ENCODE measurements around the gene ZNF22.

Gene ZNF22

DNA sequence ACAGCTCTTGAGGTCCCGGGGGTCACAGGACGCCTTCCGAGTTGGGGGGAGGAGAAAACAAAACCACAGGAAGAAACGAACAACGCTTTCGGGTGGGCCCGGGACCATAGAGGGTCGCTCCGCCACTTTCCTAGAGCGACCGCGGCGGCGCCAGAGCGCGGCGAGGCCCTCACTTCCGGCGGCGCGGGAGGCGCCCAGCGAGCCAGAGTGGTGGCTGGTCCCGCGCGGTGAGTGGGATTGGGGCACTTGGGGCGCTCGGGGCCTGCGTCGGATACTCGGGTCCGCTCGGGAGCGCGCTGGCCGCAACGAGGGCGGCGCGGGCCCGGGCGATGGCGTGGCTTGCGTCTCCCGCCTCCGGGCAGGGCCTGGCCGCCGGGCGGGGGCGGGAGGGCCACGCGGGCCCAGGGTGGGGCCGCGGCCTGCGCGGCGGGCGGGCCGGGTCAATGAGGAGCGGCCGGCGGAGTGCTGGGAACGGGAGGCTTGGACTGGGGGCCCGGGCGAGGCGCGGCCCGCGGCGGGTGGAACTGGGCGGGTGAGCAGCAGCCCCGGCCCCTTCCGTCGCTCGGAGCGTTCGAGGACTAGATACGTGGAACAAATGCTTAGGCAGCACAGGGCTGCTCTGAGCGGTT lies at the start of gene ZNF22:
ZNF22 (plus strand) TSS at position 172 of the 629 bp plus-strand sequence. CDS start 2,446 bp downstream, outside the sequence.
- H3K4me3 ChIP-seq: peak within 1 kb of the TSS; percentile 41 to 69 (median 54)
- peak within 1 kb of the TSS; percentile 82 to 97 (median 92) for H3K27ac ChIP-seq

DNA sequence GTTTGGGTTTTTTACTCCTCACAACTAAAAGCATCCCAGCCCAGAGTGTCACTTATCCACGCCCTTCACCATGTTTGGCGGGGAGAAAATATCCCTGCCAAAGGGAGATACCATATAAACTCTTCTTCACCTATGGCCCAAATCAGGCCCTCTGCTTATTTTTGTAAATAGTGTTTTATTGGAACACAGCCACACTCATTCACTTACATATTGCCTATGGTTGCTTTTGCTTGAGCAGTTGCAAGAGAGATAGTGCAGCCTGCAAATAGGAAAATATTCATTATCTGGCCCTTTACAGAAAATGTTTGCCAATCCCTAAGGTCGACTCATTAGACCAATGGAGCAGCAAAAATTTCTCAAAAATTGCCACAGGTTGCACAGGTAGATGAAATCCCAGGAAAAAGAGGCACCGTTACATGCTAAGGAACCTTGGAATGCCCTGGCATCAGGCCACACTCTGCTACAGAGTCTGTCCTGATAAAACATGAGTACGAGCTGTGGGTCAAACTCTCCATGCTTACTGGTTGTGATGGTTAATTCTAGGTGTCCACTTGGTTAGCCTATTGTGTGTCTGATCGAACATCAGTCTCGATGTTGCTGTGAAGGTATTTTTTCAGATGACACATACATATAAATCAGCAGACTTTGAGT lies 49.0 kb upstream of the ZNF22 start:
- no peak overlapping the region for H3K4me3 ChIP-seq
- H3K27ac ChIP-seq: no peak overlapping the region

DNA sequence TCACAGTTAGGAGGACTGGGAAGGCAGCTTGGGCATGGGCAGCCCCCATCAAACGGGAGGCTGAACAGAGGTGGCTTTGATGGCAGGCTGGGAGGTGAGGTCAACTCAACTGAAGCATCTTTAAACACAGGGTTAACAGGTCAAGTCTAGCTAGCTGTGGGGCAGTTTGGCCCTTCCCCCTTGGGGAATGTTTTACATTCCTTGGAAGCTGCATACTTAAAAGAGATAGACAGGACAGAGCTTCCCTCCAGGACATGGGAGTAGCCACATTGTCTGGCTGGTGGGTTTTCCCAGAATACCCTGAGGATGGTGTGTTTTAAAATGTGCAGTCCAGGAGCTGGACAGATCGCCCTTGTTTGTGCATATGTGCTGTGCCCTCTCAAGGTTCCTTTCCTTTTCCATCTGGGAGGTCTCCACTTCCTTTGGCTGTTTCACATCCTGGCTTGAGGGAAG lies 47.9 kb upstream of the ZNF22 start:
- H3K27ac ChIP-seq: no peak overlapping the region

DNA sequence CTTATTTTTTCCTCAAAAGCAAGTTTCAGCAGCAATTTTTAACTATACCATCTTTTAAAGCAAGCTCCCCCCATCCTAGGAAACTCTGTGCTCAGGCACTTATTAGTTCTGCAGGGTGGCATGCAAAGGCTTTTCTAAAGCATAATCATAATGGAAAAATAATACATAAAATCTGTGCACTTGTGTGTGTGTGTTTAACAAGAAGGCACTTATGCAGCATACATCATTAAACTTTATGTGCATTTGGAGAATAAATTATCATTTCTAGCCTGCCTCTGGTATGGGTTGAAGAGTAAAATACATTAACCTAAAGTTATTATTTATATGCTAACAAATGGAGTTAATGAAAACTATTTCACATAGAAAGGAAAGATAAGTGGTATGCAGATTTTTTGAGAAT lies 46.7 kb upstream of the ZNF22 start:
- Histone ChIP-seq H3K4me3 (no peak overlapping the region), H3K27ac (no peak overlapping the region)

More for the DNA sequence above, 47.9 kb upstream of the ZNF22 start:
- H3K4me3 ChIP-seq: no peak overlapping the region

DNA sequence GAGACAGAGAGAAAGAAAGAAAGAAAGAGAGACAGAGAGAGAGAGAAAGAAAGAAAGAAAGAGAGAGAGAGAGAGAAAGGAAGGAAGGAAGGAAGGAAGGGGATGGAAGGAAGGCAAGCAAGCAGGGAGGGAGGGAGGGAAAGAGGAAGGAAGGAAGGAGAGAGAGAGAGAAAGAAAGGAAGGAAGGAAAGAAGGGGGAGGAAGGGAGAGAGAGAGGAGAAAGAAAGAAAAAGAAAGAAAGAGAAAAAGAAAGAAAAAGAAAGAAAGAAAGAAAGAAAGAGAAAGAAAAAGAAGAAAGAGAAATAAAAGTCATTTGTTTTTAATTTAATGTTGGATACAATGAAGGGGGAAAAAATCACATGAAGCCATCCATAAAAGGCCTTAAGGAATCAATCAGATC lies 45.8 kb upstream of the ZNF22 start:
- H3K4me3 ChIP-seq: no peak overlapping the region
- no peak overlapping the region for H3K27ac ChIP-seq

DNA sequence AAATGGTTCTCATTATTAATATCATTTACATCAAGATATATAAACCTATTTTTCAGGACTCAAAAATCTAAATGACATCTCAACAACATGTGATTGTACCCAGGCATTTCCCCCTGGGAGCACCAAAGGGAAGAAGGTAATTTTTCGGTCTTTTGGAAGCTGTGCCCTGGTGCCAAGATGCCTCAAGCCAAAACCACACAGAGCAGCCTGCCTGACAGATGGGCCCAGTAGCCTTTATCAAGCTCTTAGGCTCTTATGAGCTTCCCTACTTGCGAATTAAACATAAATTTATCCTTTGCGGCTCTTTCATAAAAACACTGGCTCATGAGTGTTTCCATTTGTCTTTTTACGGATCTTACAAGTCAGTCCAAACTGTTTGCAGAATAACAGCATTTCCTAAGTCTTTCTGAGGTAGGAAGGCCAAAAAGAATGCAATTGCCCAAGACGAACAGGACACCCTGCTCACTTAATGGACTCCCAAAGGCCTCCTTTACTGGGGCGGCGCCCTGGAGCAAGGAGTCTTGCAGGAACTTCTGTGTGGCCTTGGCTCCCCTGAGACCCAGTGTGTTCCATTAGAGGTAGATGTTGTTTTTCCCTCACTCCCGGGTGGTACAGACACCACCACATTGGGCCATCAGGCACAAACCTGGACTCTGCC lies 45.2 kb upstream of the ZNF22 start:
- H3K27ac ChIP-seq: peak overlapping the region in 1 of 21 experiments; percentile 14

DNA sequence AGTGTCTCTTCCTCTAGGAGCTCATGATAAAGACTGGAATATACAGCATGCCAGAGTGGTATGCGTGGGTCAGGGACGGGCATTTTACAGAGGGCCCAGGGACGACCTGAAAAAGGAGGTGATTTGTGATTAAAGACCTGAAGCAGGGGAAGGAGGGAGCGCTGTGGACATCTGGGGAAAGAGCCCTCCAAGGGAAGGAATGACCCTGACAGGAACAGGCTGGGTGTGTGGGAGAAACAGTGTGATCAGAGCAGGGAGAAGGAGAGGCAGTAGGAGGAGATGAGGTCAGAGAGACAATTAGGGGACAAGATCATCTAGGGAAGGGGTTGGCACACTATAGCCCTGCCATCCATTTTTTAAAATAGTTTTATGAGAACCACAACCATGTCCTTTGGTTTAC lies 44.5 kb upstream of the ZNF22 start:
- no peak overlapping the region for H3K4me3 ChIP-seq
- peak overlapping the region in 1 of 21 experiments; percentile 14 for H3K27ac ChIP-seq

More for the DNA sequence above, 45.2 kb upstream of the ZNF22 start:
- no peak overlapping the region for H3K4me3 ChIP-seq

DNA sequence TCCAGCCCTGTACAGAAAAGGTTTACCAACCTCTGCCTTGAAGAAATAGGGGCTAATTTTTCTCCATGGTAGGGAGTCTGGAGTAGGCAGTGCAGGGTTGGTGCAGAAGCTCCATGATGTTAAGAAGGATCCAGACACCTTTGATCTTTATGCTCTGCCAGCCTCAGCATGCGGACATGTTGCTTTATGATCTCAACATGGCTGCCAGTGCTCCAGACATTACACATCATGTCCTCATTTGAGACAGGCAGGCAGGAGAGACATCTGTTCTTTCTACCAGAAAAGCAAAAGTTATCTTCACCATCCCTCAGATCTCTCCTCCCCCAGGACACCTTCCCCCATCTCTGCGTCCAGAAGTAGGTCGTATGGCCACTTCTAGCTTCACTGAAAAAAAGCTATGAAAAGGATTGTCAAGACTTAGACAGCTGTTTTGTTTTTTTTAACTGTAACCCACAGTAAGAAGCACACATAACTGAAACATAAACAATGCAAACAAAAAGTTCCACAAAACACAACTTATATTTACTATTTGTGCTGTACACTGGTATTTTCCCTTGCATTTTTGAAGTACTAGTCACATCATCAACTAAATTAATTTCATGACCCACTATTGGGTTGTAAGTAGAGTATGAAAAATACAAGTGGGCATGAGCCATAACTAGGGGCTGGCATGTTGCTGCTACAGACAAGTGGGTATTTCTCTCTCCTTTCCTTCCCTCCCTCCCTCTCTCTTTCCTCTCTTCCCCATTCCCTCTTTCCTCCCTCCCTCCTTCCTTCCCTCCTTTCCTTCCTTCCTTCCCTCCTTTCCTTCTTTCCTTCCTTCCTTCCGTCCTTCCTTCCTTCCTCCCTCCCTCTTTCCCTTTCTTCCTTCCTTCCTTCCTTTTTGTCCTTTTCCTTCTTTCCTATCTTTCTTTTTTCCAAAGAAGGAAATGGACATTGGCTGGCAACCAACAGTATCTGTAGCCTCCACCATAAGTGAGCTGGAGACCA lies 43.7 kb upstream of the ZNF22 start:
- H3K27ac ChIP-seq: peak overlapping the region in 2 of 21 experiments; percentile 18 to 94
- no peak overlapping the region for H3K4me3 ChIP-seq

DNA sequence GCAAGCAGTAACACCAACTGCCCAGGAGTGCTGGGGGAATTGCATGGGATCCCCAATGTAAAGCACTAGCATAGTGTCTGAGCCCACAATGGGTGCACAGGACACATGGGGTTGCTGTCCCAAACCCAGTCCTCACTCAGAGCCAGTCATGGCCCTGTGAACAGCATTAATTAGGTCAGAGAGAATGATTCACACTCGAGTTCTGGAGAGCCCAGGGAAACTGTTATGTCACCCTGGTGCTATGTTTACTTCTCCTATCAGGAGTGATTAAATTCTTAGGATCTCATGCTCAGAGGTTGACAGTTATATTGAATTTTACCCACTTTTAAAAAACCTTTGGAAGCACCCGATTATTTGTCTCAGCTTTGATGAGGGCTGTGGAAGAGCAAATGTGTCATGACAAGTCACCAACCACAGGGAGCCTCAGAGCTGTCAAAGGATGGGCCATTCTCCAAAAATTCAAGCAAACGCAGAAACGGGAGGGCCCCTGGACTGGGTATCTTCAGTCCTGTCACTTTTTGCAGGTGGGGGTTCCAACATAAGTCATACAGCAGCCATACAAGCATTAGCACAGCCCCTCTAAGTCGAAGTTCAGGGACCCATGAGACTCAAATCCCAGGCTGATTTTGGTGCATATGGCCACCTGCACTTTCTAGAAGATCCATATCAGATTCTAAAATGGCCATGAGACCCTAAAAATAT lies 42.4 kb upstream of the ZNF22 start:
- Histone ChIP-seq H3K27ac (peak overlapping the region in 16 of 21 experiments; percentile 73 to 95 (median 86)), H3K4me3 (peak overlapping the region; percentile 58 to 83 (median 62))

DNA sequence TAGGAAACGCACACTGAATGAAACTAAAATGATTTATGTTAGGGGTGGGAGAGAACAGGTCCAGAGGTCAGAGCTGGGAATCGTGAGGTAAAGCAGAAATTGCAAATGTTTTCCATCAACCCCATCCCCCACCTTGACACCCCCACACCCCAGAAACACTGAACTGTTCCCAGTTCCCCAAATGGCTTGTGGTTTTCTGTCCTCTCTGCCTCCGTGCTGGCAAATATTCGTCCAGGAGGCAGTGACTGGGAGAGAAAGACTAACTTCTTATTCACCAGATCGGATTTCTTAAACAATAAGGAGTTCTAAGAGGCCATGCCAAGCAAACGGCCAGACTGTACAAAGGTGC lies 41.9 kb upstream of the ZNF22 start:
- H3K27ac ChIP-seq: peak overlapping the region in 20 of 21 experiments; percentile 46 to 95 (median 83)
- H3K4me3 ChIP-seq: peak overlapping the region; percentile 58 to 83 (median 62)

DNA sequence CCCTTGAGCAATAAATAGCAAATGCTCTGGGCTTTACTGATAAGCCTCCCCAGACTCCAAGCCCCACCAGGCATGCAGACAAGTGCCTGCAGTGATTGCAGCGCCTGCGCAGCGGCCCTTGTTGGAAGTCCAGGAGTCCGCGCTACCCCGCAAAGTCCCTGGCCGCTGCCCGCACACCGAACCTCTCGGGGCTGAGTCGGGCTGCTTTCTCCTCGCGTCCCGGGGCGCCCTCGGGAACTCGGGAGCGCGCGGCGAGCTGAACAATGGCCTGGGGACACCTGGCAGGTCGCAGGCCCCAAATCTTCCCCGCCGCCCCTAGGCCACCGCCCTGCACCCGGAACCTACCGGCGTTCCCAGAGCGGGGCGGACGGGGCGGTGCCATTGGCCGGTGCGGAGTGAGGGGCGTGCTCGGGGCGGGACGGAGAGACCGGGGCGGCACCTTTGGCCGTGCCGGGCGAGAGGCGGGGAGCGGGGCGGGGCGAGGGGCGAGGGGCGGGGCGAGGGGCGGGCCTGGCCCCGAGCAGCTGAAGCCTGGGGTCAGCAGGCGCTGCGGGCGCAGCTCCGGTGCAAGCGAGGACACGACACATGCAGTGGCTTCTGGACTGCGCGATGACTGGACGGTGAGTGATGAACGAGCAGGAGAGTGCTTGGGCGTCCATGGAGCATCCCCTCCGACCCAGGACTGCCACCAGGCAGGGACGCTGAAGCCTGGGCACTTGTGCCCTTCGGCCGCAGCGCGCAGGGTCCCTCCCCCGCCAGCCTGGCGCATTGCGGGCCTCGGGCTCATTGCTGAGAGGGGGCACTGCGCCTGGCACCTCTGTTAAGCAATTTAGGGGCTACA lies 41.3 kb upstream of the ZNF22 start, which contains the start of gene RASSF4:
RASSF4 (plus strand) TSS at position 556 of the 841 bp plus-strand sequence. CDS start 10,401 bp downstream, outside the sequence.
- Histone ChIP-seq H3K27ac (peak within 1 kb of the TSS in 20 of 21 experiments; percentile 56 to 95 (median 83)), H3K4me3 (peak within 1 kb of the TSS; percentile 58 to 83 (median 62))

DNA sequence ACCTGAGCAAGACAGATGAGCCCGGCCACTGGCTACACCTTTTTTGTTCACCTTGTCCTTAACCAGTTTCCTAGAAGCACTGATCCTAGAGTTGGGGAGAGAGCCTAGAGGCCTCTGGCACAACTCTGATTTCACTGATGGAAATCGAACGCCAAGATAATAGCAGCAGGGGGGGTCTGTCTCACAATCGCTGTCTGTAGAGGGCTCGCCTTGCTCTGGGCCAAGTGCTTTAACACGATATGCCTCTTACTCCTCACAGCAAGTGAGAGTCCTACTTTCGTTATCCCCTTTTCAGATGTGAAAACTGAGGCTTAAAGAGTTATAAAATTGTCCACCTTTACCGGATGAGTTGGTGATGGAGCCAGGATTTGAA lies 40.6 kb upstream of the ZNF22 start:
- Histone ChIP-seq H3K4me3 (peak overlapping the region; percentile 58 to 83 (median 62)), H3K27ac (peak overlapping the region in 17 of 21 experiments; percentile 9 to 95 (median 82))

DNA sequence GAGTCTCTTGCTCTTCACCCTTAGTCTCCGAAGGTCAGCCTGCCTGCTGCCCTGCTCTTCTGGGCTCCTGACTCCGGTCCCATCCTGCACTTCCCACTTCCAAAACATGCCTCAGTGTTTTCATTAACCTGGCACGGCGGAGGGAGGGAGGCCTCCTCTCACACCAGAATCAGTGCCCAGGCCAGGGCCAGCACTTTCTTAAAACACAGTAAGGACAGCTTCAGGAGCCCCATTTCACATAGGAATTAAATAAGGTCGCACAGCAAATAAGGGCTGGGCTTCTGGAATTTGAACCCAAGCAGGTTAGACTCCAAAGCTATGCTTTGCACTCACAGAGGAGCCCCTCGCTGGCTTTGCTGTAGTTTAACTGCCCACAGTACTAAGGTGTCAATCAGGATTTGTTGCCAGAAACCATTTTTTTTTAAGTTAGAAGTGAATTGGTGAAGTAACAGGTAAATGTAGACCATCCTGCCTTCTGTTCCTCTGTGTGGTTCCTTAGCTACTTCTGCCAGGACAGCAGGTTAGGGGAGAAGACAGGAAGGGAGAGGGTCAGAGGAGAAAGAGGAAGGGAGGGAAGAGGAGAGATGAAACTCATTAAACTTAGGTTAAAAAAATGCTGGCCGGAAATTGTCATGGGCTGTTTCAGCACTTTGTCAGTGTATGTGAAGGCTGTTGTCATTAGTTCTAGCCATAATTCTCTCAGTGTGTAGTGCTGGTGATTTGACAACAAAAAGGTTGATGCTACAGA lies 40.1 kb upstream of the ZNF22 start:
- Histone ChIP-seq H3K27ac (peak overlapping the region in 12 of 21 experiments; percentile 0 to 95 (median 82)), H3K4me3 (peak overlapping the region; percentile 1 to 83 (median 60))

DNA sequence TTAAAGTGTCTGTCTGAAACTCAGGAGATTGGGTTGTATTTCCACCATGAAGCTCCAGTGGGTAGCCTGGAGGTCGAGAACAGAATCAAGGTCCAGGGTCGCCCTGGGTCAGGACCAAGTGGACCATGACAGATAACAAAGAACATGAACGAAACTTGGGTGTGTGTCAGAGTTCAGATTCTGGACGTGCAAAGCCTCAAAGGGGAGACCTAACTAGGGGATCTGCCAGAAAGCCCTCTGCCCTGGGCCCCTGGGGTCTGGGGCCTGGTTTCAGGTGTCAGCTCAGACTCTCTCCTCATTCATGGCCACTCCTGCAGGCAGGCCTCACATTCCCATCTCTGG lies 39.5 kb upstream of the ZNF22 start:
- peak overlapping the region in 8 of 21 experiments; percentile 0 to 95 (median 38) for H3K27ac ChIP-seq
- H3K4me3 ChIP-seq: peak overlapping the region in 4 of 7 experiments; percentile 58 to 83 (median 70)

DNA sequence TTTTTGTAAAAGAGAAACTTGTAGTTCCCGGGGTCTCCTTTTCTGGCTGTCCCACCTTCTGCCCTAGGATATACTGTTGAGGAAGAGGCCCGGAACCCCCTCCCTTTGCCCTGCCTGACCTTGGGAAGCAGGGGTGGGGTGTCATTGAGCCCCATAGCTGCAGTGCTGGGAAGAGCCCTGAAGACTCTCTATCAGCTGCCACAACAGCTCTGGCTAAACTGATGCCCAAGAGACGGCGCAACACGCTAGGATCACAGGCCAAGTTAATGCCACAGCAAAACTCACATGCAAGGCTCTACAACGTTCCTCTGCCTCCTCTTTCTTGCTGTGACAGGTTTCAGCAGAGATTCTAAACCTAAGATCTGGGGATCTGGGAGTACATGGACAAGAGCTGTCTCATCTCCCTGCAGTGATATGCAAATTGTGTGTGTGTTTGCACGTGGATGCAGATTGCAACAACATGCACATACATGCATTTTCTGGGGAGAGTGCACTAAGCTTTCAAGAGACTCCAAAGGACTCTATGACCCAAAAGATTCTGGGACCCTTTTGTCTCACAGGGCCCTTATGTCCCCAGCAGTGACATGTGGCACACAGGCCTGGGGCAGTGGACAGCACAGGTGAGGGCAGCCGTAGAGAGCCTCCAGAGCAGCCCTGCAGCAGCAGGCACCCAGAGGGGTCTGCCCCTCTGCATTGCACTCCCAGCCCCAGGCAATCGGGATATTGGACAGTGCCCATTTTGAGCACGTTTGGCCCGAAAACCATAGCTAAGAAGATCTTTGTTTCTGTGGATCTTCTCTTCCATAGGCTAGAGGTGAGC lies 38.6 kb upstream of the ZNF22 start:
- peak overlapping the region in 1 of 7 experiments; percentile 4 for H3K4me3 ChIP-seq
- peak overlapping the region in 6 of 21 experiments; percentile 0 to 92 (median 31) for H3K27ac ChIP-seq
